AG04449 (cell line): ENCODE data around the gene BCL11A.

Experiments used
- CTCF ChIA-PET: fragments of 350-600 bp; formaldehyde crosslinking; extraction: SDS; loops from one replicate; lab custom pipeline; 2021; ENCODE audit warnings: antibody characterized with exemption; lab: Yijun Ruan, JAX
- POLR2A ChIA-PET: fragments of 400-600, 350-600 bp; formaldehyde crosslinking; extraction: SDS; loops from one replicate; lab custom pipeline; 2020; ENCODE audit warnings: antibody characterized with exemption, inconsistent platforms; lab: Yijun Ruan, JAX
- DNase-seq: peaks from one replicate; pipeline ENCODE4 v3.0.0-alpha.2; 2010; ENCODE audit warnings: low read depth, low spot score
- H3K4me3 ChIP-seq: 2 replicates; pipeline ENCODE4 v1.5.1; 2011; ENCODE audit warnings: low read depth, mild to moderate bottlenecking, control low read depth, low read length
- CTCF ChIP-seq: IDR thresholded peaks from one replicate; pipeline ENCODE4 v1.5.1; 2011; ENCODE audit warnings: mild to moderate bottlenecking, moderate library complexity, low read length, control low read depth, inconsistent platforms; ENCODE audit not compliant: insufficient read depth; ENCODE audit errors: missing control alignments

The BCL11A gene

DNA sequence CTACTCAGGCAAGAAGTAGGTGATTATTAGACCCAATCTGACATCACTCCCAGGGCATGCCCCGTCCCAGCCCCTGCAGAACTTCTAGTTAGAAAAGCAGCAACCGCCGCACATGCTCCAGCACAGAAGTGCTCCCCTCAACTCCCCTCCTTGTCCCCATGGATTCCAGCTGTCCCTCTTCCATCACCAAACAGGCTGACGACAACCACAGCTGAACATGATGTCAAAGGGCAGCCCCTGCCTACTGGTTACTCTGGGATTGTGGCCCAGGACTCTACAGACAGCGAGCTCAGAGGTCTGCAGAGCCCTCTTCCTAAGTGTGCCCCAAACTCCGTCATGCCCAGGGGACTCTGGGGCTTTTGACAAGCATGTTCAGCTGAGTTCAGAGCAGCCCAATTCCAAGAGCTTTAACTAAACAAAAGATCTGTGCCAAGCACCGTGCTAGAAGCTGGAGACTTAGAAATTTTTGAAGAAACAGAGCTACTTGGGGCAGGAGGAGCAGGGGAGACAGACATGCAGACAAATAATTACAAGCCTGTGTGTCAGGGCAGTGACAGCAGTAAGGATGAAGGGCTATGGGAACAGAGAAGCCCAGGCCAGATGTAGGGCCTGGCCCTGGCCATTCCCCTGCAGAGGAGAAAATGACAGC, 148.1 kb downstream of the BCL11A start:
- H3K4me3 ChIP-seq = no peak overlapping the region
- CTCF ChIA-PET = interaction anchor here (1.0 to 1.5 kb wide), 2 partner anchors 10 to 36 kb away, joined by 3 to 4 read pairs; no protein-coding TSS in a partner anchor
- no peak for TF ChIP-seq CTCF
- POLR2A ChIA-PET = no interaction called here
- DNase-seq = no peak
